GM12878 (cell line): ENCODE measurements around the gene PPP4C. TPM values are rescaled to one million over a fixed set of nuclear protein-coding genes. Genes with fewer than 3 reads are reported as not detected.

ENCODE experiments used
- ATAC-seq: fragments of 200-7000 bp; cut with Tn5 transposase; 3 replicates; pipeline ENCODE4 v1.9.1; 2020; ENCODE audit warnings: mild to moderate bottlenecking, moderate library complexity
- BruUV-seq: library from RNA; stranded (reverse); fragments of 400-500 nt; replicated peaks from 2 replicates; lab custom pipeline; 2021; lab: Mats Ljungman, UMichigan
- CTCF ChIA-PET: fragments of 300-600 bp; sonication (Branson Sonifier 250); formaldehyde crosslinking; extraction: SDS; loops from one replicate; lab custom pipeline; 2021; ENCODE audit warnings: inconsistent platforms; lab: Yijun Ruan, JAX
- POLR2A ChIA-PET: fragments of 350-600 bp; formaldehyde crosslinking; extraction: SDS; loops from one replicate; lab custom pipeline; 2021; ENCODE audit warnings: inconsistent platforms; lab: Charles Lee
- RAD21 ChIA-PET: fragments of 300-600 bp; sonication (Branson Sonifier 250); formaldehyde crosslinking; loops from one replicate; lab custom pipeline; 2023; ENCODE audit warnings: antibody characterized with exemption; ENCODE audit not compliant: unreplicated experiment; lab: Charles Lee
- SMC1A ChIA-PET: fragments of 300-600 bp; sonication (Branson Sonifier 250); formaldehyde crosslinking; loops from one replicate; lab custom pipeline; 2023; ENCODE audit not compliant: unreplicated experiment, uncharacterized antibody; lab: Charles Lee
- DNase-seq: peaks from one replicate; pipeline ENCODE4 v3.0.0-alpha.2; 2011; ENCODE audit warnings: low read depth, low spot score
- FAIRE-seq: peaks from 3 replicates; lab custom pipeline; 2011; peaks lifted over from hg19 to GRCh38; lab: Jason Lieb, UNC
- H2AFZ ChIP-seq: 2 replicates; pipeline ENCODE4 v1.6.0; 2011; ENCODE audit warnings: low read depth, low read length, control low read depth; ENCODE audit not compliant: control insufficient read depth
- H3K27ac ChIP-seq: 2 replicates; pipeline ENCODE4 v1.5.1; 2011; ENCODE audit warnings: control low read depth; ENCODE audit not compliant: control insufficient read depth, insufficient read depth
- H3K27me3 ChIP-seq, 2 experiments: replicated peaks in 1 of 2; 2 replicates each; pipeline versions ENCODE4 v1.6.0 to v1.6.1; 2011; ENCODE audit warnings: low read length in 1 of 2; ENCODE audit not compliant: control insufficient read depth in 2 of 2, insufficient read depth in 2 of 2
- H3K36me3 ChIP-seq, 2 experiments: 2 replicates each; pipeline ENCODE4 v1.5.1; 2011; ENCODE audit warnings: low read length in 1 of 2; ENCODE audit not compliant: control insufficient read depth in 2 of 2, insufficient read depth in 2 of 2
- H3K4me1 ChIP-seq: 2 replicates; pipeline ENCODE4 v1.6.1; 2011; ENCODE audit warnings: mild to moderate bottlenecking, low read length, moderate library complexity, mixed read lengths; ENCODE audit not compliant: control insufficient read depth, insufficient read depth
- H3K4me2 ChIP-seq: 2 replicates; pipeline ENCODE4 v1.6.0; 2011; ENCODE audit warnings: control low read depth; ENCODE audit not compliant: control insufficient read depth, insufficient read depth
- H3K4me3 ChIP-seq: fragments of 200-600 bp; sonication (generic); 2 replicates; pipeline ENCODE4 v1.5.1; 2016
- H3K79me2 ChIP-seq: 2 replicates; pipeline ENCODE4 v1.6.0; 2011; ENCODE audit warnings: low read length; ENCODE audit not compliant: control insufficient read depth, insufficient read depth
- H3K9ac ChIP-seq: 2 replicates; pipeline ENCODE4 v1.8.0; 2011; ENCODE audit warnings: low read length, control low read depth, mixed read lengths; ENCODE audit not compliant: control insufficient read depth, insufficient read depth
- H3K9me3 ChIP-seq: replicated peaks from 3 replicates; pipeline ENCODE4 v1.5.1; 2011; ENCODE audit warnings: mild to moderate bottlenecking, low read length; ENCODE audit not compliant: control insufficient read depth, insufficient read depth
- H4K20me1 ChIP-seq: 2 replicates; pipeline ENCODE4 v1.6.0; 2011; ENCODE audit not compliant: control insufficient read depth, insufficient read depth
- CBX5 ChIP-seq: sonication (generic); IDR thresholded peaks from 2 replicates; pipeline ENCODE4 v1.6.1; 2016; ENCODE audit warnings: low read depth, moderate library complexity, mild to moderate bottlenecking, inconsistent platforms
- EED ChIP-seq: sonication (generic); IDR thresholded peaks from 2 replicates; pipeline ENCODE4 v1.6.1; 2016; ENCODE audit warnings: antibody characterized with exemption, low read depth
- EZH2 ChIP-seq: IDR thresholded peaks from 2 replicates; pipeline ENCODE4 v1.6.1; 2012; ENCODE audit warnings: low read depth, mild to moderate bottlenecking, control low read depth, inconsistent platforms, low read length, borderline replicate concordance; ENCODE audit not compliant: control insufficient read depth
- HDAC2 ChIP-seq: fragments of 200-600 bp; sonication (generic); IDR thresholded peaks from 2 replicates; pipeline ENCODE4 v1.6.1; 2017
- MLLT1 ChIP-seq: fragments of 450-650 bp; IDR thresholded peaks from 2 replicates; pipeline ENCODE4 v1.6.1; 2016; ENCODE audit warnings: mild to moderate bottlenecking
- MTA3 ChIP-seq: IDR thresholded peaks from 2 replicates; pipeline ENCODE4 v1.6.1; 2012; ENCODE audit warnings: low read length, inconsistent platforms, borderline replicate concordance
- POLR2A ChIP-seq: IDR thresholded peaks from 2 replicates; pipeline ENCODE4 v1.6.1; 2011; ENCODE audit warnings: low read depth, mild to moderate bottlenecking, low read length
- RAD51 ChIP-seq: fragments of 450-650 bp; IDR thresholded peaks from 2 replicates; pipeline ENCODE4 v1.6.1; 2016; ENCODE audit warnings: moderate library complexity, mild to moderate bottlenecking, inconsistent platforms
- SMC3 ChIP-seq: IDR thresholded peaks from 2 replicates; pipeline ENCODE4 v1.6.1; 2011; ENCODE audit warnings: low read length, improper control_type of control experiment, borderline replicate concordance
- WRNIP1 ChIP-seq: IDR thresholded peaks from 2 replicates; pipeline ENCODE4 v1.6.1; 2011; ENCODE audit warnings: low read depth, low read length, improper control_type of control experiment, borderline replicate concordance
- ZNF217 ChIP-seq: fragments of 450-650 bp; IDR thresholded peaks from 2 replicates; pipeline ENCODE4 v1.6.1; 2017; ENCODE audit warnings: antibody characterized with exemption, mild to moderate bottlenecking
- ZNF687 ChIP-seq: fragments of 450-650 bp; IDR thresholded peaks from 2 replicates; pipeline ENCODE4 v1.6.1; 2017; ENCODE audit warnings: mild to moderate bottlenecking, moderate library complexity
- WGBS: methylation state at CpG from one replicate; pipeline ENCODE4 v1.1.6; 2016; ENCODE audit warnings: low lambda C conversion rate; ENCODE audit not compliant: insufficient replicate concordance, insufficient coverage; ENCODE audit errors: missing lambda C conversion rate; 5-methylcytosine and 5-hydroxymethylcytosine counted together
- in situ Hi-C: fragments of 300-500 bp; cut with MboI; formaldehyde crosslinking; loops from 9 replicates; pipeline ENCODE4 v1.14.3; 2018; ENCODE audit warnings: mixed read lengths
- intact Hi-C: fragments of 100-400 bp; cut with micrococcal nuclease; formaldehyde crosslinking; loops from one replicate; pipeline ENCODE4 v1.14.2; 2022; ENCODE audit not compliant: unreplicated experiment
- polyA plus RNA-seq, 11 experiments: library from polyadenylated mRNA; depleted of rRNA in 4 of 11; unstranded in 6 of 11; stranded (reverse) in 5 of 11; fragments of >200 nt; fragmentation: Nextera tagmentation in 4 of 11; fragmentation: Illumina TruSeq in 1 of 11; extraction: Ambion mirVana in 4 of 11; extraction: Trizol in 1 of 11; gene quantifications; 1 replicate in 1 of 11; 2 replicates in 10 of 11; pipeline versions ENCODE4 v1.2.1 to v1.2.3, GENCODE V29; 2011 to 2016; ENCODE audit warnings: inconsistent platforms in 2 of 11, missing spikeins in 2 of 11, low read depth in 1 of 11
- total RNA-seq, 4 experiments: library from RNA; depleted of rRNA in 3 of 4; stranded (reverse); fragments of >200 nt in 3 of 4; fragmentation: Illumina TruSeq in 1 of 4; extraction: Trizol in 1 of 4; gene quantifications; 2 replicates each; pipeline versions ENCODE4 v1.2.1 to v1.2.3, GENCODE V29; 2013 to 2021
- TF ChIP-seq, protein P1 (sequence below): fragments of 450-650 bp; formaldehyde crosslinking; IDR thresholded peaks from 2 replicates; pipeline ENCODE4 v1.5.0; 2022; ENCODE audit warnings: mild to moderate bottlenecking, missing genetic modification characterization
- TF ChIP-seq, protein P2 (sequence below): fragments of 450-650 bp; IDR thresholded peaks from 2 replicates; pipeline ENCODE4 v1.6.1; 2016; ENCODE audit warnings: mild to moderate bottlenecking

Gene PPP4C
- total and polyA plus RNA-seq, 10 of the 15 experiments (the other 5 are each of a cell fraction or from before 2014, with no cell fraction given), result 2.7 to 240 (median 124) TPM

GRCh38 chr16:30113031-30113710 lies 37.4 kb downstream of the PPP4C start, which contains the start of gene GDPD3:
Gene GDPD3 (minus strand): TSS chr16:30113537. CDS start chr16:30113478, 59 bp downstream.
- Histone ChIP-seq H3K4me2 (no peak within 1 kb of the TSS), H3K4me1 (peaks cover 2% of the 10 kb centered on the region), H3K27ac (no peak within 1 kb of the TSS), H3K79me2 (no peaks in the 10 kb centered on the region), H4K20me1 (no peaks in the 10 kb centered on the region), H3K9ac (no peak within 1 kb of the TSS), H3K27me3 (no peaks in the 10 kb centered on the region), H3K4me3 (no peak within 1 kb of the TSS), H3K36me3 (no peaks in the 10 kb centered on the region; a peak in 1 of 4 replicates), H3K9me3 (no peaks in the 10 kb centered on the region), H2AFZ (no peak within 1 kb of the TSS)
- ChIA-PET SMC1A (interaction anchor here (1.1 to 1.6 kb wide), 2 partner anchors 21 to 231 kb away, joined by 3 to 6 read pairs; partner anchors contain the start of gene TBX6), RAD21 (interaction anchor here (1.2 to 3.0 kb wide), 4 partner anchors 21 to 70 kb away, joined by 3 to 13 read pairs (median 4); partner anchors contain the start of genes CORO1A and TBX6), POLR2A (no interaction called here), CTCF (interaction anchor here (1.5 to 3.0 kb wide), 6 partner anchors 8 to 73 kb away, joined by 3 to 22 read pairs (median 10); partner anchors contain the start of genes MAPK3 and TBX6)
- intact Hi-C loops, result no loop called here
- ATAC-seq (peak; percentile 9; the same call in 2 of the 3 replicates), FAIRE-seq (no peak), DNase-seq (no peak)
- WGBS, result 82% methylated on average over 20 of the region's 20 CpGs
- TF ChIP-seq EZH2, result no peak
- TF ChIP-seq SMC3, result no peak
- no peak for TF ChIP-seq MLLT1
- no peak for TF ChIP-seq WRNIP1
- TF ChIP-seq MTA3, result no peak
- no peak for TF ChIP-seq CBX5
- TF ChIP-seq, protein P1, sequence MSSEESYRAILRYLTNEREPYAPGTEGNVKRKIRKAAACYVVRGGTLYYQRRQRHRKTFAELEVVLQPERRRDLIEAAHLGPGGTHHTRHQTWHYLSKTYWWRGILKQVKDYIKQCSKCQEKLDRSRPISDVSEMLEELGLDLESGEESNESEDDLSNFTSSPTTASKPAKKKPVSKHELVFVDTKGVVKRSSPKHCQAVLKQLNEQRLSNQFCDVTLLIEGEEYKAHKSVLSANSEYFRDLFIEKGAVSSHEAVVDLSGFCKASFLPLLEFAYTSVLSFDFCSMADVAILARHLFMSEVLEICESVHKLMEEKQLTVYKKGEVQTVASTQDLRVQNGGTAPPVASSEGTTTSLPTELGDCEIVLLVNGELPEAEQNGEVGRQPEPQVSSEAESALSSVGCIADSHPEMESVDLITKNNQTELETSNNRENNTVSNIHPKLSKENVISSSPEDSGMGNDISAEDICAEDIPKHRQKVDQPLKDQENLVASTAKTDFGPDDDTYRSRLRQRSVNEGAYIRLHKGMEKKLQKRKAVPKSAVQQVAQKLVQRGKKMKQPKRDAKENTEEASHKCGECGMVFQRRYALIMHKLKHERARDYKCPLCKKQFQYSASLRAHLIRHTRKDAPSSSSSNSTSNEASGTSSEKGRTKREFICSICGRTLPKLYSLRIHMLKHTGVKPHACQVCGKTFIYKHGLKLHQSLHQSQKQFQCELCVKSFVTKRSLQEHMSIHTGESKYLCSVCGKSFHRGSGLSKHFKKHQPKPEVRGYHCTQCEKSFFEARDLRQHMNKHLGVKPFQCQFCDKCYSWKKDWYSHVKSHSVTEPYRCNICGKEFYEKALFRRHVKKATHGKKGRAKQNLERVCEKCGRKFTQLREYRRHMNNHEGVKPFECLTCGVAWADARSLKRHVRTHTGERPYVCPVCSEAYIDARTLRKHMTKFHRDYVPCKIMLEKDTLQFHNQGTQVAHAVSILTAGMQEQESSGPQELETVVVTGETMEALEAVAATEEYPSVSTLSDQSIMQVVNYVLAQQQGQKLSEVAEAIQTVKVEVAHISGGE (CRISPR knock-in tag), result no peak
- no peak for TF ChIP-seq RAD51
- no peak for TF ChIP-seq ZNF687
- no peak for TF ChIP-seq ZNF217
- TF ChIP-seq, protein P2, sequence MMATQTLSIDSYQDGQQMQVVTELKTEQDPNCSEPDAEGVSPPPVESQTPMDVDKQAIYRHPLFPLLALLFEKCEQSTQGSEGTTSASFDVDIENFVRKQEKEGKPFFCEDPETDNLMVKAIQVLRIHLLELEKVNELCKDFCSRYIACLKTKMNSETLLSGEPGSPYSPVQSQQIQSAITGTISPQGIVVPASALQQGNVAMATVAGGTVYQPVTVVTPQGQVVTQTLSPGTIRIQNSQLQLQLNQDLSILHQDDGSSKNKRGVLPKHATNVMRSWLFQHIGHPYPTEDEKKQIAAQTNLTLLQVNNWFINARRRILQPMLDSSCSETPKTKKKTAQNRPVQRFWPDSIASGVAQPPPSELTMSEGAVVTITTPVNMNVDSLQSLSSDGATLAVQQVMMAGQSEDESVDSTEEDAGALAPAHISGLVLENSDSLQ, result no peak
- TF ChIP-seq HDAC2, result no peak
- TF ChIP-seq POLR2A, result peak; percentile 22; the same call in 1 of the 2 replicates
- TF ChIP-seq EED, result 0 out of 2 replicates have a peak, but pooled peaks have one; percentile 1
- BruUV-seq, result no TSS peak
- in situ Hi-C loops, result no loop called here
